Measurements from ENCODE around the gene MARK3.

GRCh38 chr14:103501921-103502669, 116.9 kb downstream of the MARK3 start:
- TF ChIP-seq CTCF (IDR thresholded peaks at IDR 0.05): no peak
- no peak for TF ChIP-seq POLR2A (IDR thresholded peaks at IDR 0.05)

All from lower leg skin (tissue), 3 donors.